ENCODE data around the gene PLXNB3.
"Not testable (repeated sequence)": the region's sequence is repeated elsewhere in the genome, so short reads cannot be mapped to it uniquely, and the experiment has no call there.

Gene PLXNB3

DNA sequence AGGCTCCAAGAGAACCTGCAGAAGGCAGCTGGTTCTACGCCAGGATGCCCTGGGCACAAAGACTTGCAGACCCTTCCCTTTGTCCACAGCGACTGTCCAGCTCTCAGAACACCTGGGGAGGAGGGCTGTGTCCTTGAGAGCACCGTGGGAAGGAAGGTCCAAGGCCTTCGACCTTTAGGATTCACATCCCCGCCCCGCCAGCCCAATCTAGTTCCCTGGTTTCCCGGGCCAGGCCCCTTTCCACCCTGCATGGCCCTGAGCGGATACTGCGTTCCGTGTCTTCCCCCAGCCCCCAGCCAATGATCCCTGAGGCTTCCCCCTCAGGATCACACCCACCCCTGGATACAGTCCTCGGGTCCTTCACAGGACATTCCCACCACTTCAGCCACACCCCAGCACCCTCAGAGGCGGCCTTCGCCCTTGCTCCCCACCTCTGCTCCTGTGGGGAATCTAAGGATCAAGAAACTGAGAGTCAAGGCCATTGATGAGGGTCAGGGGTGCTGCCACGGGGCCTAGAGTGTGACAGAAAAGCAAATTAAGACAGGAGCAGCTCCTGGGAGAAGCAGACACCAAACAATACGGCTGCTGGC is 30.3 kb upstream of the PLXNB3 start:
- no peak for DNase-seq

DNA sequence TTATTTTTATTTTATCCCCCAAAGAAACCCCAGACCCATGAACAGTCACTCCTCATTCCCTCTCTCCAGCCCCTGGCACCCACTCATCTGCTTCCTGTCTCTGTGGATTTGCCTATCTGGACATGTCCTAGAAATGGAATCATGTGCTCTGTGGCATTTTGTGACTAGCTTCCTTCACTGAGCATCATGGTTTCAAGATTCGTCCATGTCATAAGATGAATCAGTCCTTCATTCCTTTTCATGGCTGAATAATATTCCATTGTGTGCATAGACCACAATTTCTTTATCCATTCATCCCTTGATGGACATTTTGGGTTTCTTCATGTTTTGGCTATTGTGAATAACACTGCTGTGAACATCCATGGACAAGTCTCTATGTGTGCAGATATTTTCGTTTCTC is 29.2 kb upstream of the PLXNB3 start:
- no peak for DNase-seq

GRCh38 chrX:153735274-153735673 is 28.8 kb upstream of the PLXNB3 start:
- no peak for DNase-seq

DNA sequence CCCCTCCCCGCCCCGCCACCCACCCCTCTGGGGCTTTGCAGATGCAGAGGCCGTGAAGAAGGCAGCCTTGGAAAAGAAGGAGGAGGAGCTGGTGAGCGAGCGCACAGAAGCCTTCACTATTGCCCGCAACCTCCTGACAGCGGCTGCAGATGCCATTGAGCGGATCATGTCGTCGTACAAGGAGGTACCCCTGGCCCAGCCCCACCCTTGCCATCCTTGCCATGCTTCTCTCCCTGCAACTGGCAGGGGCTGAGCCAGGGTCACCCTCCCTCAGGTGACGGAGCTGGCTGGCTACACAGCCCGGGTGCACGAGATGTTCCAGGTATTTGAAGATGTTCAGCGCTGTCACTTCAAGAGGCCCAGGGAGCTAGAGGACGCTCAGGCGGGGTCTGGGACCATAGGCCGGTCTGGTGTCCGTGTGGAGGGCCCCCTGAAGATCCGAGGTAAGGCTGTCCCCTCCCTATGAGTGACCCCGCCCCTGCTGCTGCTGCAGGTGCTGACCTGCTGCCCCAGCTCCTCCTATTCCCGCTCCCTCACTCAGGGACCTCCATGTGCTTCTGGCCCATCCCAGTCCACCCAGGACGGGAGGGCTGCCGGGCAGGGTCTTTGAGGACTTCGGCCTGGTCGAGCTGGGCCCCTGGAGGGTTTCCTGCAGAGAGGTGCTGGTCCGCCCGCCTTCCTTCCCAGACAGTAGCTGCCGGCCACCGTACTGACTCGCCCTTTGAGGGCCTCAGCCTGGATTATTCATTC is 27.8 kb upstream of the PLXNB3 start:
- DNase-seq = no peak

DNA sequence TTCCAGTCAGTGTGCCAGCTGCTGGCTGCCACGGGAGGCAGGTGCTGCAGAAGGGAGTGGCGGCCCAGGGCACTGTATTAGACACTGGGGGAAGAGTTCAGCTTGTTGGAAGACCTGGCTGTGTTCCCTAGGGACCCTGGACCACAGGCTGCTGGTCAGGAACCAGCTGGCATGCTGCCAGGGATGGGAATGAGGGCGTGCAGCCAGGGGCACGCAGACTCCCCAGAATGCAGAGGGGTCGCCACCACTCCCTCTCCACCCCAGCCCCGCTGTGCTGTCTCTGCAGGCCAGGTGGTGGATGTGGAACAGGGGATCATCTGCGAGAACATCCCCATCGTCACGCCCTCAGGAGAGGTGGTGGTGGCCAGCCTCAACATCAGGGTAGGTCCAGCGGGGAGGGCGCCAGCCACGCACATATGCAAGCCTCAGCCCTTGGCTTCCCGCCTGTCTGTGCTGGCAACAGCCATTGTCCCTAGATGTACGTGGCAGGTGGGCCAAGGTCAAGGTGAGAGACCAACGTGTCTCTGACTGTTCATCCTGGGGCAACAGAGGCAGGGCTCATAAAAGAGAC is 27.1 kb upstream of the PLXNB3 start:
- no peak for DNase-seq

GRCh38 chrX:153738056-153738605 is 25.9 kb upstream of the PLXNB3 start:
- DNase-seq = no peak

- no peak for DNase-seq
These were observed 24.1 kb upstream of the PLXNB3 start for GRCh38 chrX:153739754-153740486.

DNA sequence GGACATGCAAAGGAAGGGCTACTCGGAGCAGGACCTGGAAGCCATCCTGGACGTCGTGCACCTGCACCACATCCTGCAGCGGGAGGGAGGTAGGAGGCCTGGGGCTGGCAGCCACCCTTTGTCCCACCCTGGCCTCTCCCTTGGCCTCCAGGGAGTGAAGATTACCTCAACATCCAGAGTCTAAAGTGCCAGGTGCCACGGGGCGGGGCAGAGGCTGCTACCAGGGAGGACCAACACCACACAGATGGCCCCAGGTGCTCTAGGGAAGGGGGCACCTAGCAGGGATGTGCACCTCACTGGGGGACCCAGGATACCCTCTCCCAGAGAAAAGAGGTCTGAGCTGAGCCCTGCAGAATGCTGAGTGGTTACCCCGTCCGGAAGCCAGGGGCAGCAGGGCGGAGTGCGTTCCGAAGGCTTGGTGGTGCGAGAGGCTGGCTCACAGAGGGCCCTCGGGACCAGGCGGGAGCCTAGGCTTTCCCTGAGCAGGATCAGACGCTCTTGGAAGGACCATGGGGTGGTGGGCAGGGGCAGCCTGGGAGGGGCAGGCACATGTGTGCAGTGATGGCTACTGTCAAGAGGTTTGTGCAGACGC is 23.3 kb upstream of the PLXNB3 start:
- no peak for DNase-seq

GRCh38 chrX:153741446-153741845 is 22.6 kb upstream of the PLXNB3 start:
- no peak for DNase-seq

DNA sequence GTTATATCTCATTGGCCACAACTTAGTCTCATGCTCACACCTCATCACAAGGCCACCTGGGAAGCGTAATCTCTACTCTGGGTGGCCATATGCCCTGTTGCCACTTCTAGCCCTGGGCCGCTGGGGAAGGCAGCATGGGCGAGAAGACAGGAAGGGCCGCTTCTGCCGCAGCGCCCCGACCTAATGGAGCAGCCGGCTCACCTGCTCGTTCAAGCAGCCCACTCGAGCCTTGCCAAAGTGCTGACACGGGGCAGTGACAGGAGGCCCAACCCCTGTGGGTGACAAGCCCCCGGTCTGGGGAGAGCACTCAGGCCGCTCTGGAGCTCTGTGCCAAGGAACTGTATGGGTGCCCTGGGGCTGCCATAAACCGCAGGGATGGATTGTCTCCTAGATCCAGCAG is 21.9 kb upstream of the PLXNB3 start:
- DNase-seq = not testable (repeated sequence)

- DNase-seq = not testable (repeated sequence)
These were observed 21.1 kb upstream of the PLXNB3 start for GRCh38 chrX:153742796-153743467.

- not testable (repeated sequence) for DNase-seq
These were observed 20.4 kb upstream of the PLXNB3 start for GRCh38 chrX:153743468-153744209.

- no peak for DNase-seq
These were observed 19.6 kb upstream of the PLXNB3 start for GRCh38 chrX:153744210-153745066.

DNA sequence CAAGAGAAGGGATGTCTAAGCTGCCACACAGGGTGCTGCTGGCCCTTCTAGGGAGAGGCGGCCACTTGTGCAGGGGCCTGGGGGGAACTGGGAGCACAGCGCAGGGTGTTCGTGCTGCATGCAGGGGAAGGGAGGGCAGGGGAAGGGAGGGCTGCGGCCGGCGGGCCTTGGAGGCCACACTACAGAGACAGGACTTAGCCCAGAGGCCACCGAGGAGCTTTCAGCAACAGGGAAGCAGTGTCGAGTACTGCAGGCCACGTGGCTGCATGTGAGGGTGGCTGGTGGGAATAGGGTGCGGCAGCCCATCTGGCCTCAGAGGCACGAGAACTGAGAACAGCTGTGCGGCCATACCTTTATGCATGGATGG is 19.0 kb upstream of the PLXNB3 start:
- DNase-seq = not testable (repeated sequence)

DNA sequence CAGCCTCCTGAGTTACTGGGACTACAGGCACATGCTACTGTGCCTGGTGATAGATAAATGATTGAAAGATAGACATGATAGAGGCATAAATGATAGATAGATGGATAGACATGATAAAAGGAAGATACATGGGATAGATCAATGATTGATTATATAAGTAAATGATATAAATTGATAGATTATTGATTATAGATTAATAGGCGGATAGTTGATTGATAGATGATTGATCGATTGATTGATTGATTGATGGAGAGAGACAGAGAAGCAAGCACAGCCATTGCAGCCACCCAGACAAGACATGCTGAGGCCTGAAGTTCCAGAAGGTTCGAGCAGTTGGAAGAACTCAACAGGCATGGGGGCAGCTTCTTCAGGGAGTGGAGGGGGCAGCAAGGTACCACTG is 17.7 kb upstream of the PLXNB3 start:
- no peak for DNase-seq

- DNase-seq = not testable (repeated sequence)
These were observed 17.1 kb upstream of the PLXNB3 start for GRCh38 chrX:153746991-153747390.

- not testable (repeated sequence) for DNase-seq
These were observed 15.0 kb upstream of the PLXNB3 start for GRCh38 chrX:153749017-153749416.

- DNase-seq = no peak
These were observed 13.8 kb upstream of the PLXNB3 start for GRCh38 chrX:153750127-153750774.

GRCh38 chrX:153755136-153755535 is 8.9 kb upstream of the PLXNB3 start:
- DNase-seq = no peak

GRCh38 chrX:153761863-153762262 is 2.2 kb upstream of the PLXNB3 start:
- DNase-seq = no peak

All from hematopoietic multipotent progenitor cell treated with erythropoietin and hydrocortisone succinate and interleukin-3 and kit ligand, for 8 days (in vitro differentiated cells).